D721Med (cell line): ENCODE results near the gene ECE1.
"Not testable (repeated sequence)": the region's sequence is repeated elsewhere in the genome, so short reads cannot be mapped to it uniquely, and the experiment has no call there.

Experiments
- DNase-seq: peaks from one replicate; pipeline ENCODE4 v3.0.0; 2011; ENCODE audit warnings: low spot score; ENCODE audit not compliant: insufficient read length
- FAIRE-seq: peaks from 2 replicates; lab custom pipeline; 2011; peaks lifted over from hg19 to GRCh38; lab: Jason Lieb, UNC
- CTCF ChIP-seq: IDR thresholded peaks from 2 replicates; pipeline ENCODE4 v1.5.1; 2012; ENCODE audit warnings: mild to moderate bottlenecking, control low read depth; ENCODE audit not compliant: insufficient read depth; ENCODE audit errors: missing control alignments

ECE1 gene

GRCh38 chr1:21206117-21206516, 84.1 kb downstream of the ECE1 start:
- TF ChIP-seq CTCF: no peak
- DNase-seq (no peak), FAIRE-seq (no peak)

- DNase-seq (no peak), FAIRE-seq (no peak)
- no peak for TF ChIP-seq CTCF
Observed at GRCh38 chr1:21205416-21205815, 84.8 kb downstream of the ECE1 start.

- no peak for TF ChIP-seq CTCF
- FAIRE-seq (no peak), DNase-seq (no peak)
Observed at GRCh38 chr1:21201650-21202049, 88.6 kb downstream of the ECE1 start.

GRCh38 chr1:21201238-21201637, 89.0 kb downstream of the ECE1 start:
- FAIRE-seq, DNase-seq: not testable (repeated sequence)

GRCh38 chr1:21200767-21201166, 89.5 kb downstream of the ECE1 start:
- no peak for DNase-seq
- FAIRE-seq: no peak
- no peak for TF ChIP-seq CTCF

- TF ChIP-seq CTCF: no peak
- FAIRE-seq (no peak), DNase-seq (no peak)
Observed at GRCh38 chr1:21198929-21199328, 91.3 kb downstream of the ECE1 start.

- no peak for FAIRE-seq
Observed at GRCh38 chr1:21192871-21193270, 97.4 kb downstream of the ECE1 start.

More at GRCh38 chr1:21192871-21193270, 97.4 kb downstream of the ECE1 start:
- TF ChIP-seq CTCF: no peak
- DNase-seq: no peak
